Activated effector memory CD4-positive, alpha-beta T cell treated with Interleukin-2 at 50 U/mL for 16 hours (primary cell): ENCODE measurements around the gene HAUS7.

Experiments used
- DNase-seq: peaks from one replicate; pipeline ENCODE4 v3.0.0-alpha.2; 2020

HAUS7 gene

GRCh38 chrX:153450949-153451277, 19.5 kb downstream of the HAUS7 start:
- no peak for DNase-seq

- DNase-seq, result no peak
Measured at GRCh38 chrX:153450114-153450948, 20.0 kb downstream of the HAUS7 start.

- DNase-seq, result no peak
Measured at GRCh38 chrX:153449368-153450113, 20.8 kb downstream of the HAUS7 start.

- DNase-seq, result no peak
Measured at GRCh38 chrX:153448556-153449367, 21.6 kb downstream of the HAUS7 start.

- no peak for DNase-seq
Measured at GRCh38 chrX:153447581-153447960, 22.8 kb downstream of the HAUS7 start.

GRCh38 chrX:153446950-153447580, 23.3 kb downstream of the HAUS7 start:
- DNase-seq, result no peak

GRCh38 chrX:153446636-153446936, 23.8 kb downstream of the HAUS7 start:
- no peak for DNase-seq

- DNase-seq, result no peak
Measured at GRCh38 chrX:153445856-153446635, 24.3 kb downstream of the HAUS7 start, which contains the start of gene TREX2. Gene TREX2 (minus strand): TSS chrX:153446056. CDS start chrX:153445430, 626 bp downstream.

- DNase-seq, result no peak
Measured at GRCh38 chrX:153445106-153445855, 25.1 kb downstream of the HAUS7 start.

GRCh38 chrX:153444333-153445011, 25.9 kb downstream of the HAUS7 start:
- DNase-seq, result no peak

- no peak for DNase-seq
Measured at GRCh38 chrX:153443476-153444332, 26.7 kb downstream of the HAUS7 start.

GRCh38 chrX:153442463-153442862, 27.9 kb downstream of the HAUS7 start:
- DNase-seq, result no peak

- no peak for DNase-seq
Measured at GRCh38 chrX:153441981-153442380, 28.4 kb downstream of the HAUS7 start.

- DNase-seq, result no peak
Measured at GRCh38 chrX:153441296-153441695, 29.1 kb downstream of the HAUS7 start.

GRCh38 chrX:153440556-153441135, 29.7 kb downstream of the HAUS7 start:
- no peak for DNase-seq

GRCh38 chrX:153439977-153440376, 30.4 kb downstream of the HAUS7 start:
- DNase-seq, result no peak

- DNase-seq, result no peak
Measured at GRCh38 chrX:153438532-153438931, 31.8 kb downstream of the HAUS7 start.

- no peak for DNase-seq
Measured at GRCh38 chrX:153435845-153436244, 34.5 kb downstream of the HAUS7 start.

GRCh38 chrX:153434801-153435200, 35.6 kb downstream of the HAUS7 start:
- DNase-seq, result no peak
